Fibroblast of lung (primary cell): Measurements from ENCODE around the gene TFPI2. TPM values are rescaled to one million over a fixed set of nuclear protein-coding genes. Genes with fewer than 3 reads are reported as not detected.

Experiments used
- DNase-seq, 2 donors: peaks; one replicate each; pipeline versions ENCODE4 v3.0.0 to v3.0.0-alpha.2; 2010; ENCODE audit warnings: low read depth in 2 of 2
- H2AFZ ChIP-seq: 2 replicates; pipeline ENCODE4 v1.5.1; 2012; ENCODE audit warnings: low read length, control low read depth, inconsistent platforms
- H3K27ac ChIP-seq: 2 replicates; pipeline ENCODE4 v1.5.1; 2011; ENCODE audit warnings: low read length, control low read depth; ENCODE audit not compliant: insufficient read depth
- H3K27me3 ChIP-seq: 2 replicates; pipeline ENCODE4 v1.5.1; 2011; ENCODE audit warnings: mild to moderate bottlenecking, low read length; ENCODE audit not compliant: control insufficient read depth, insufficient read depth
- H3K36me3 ChIP-seq: 2 replicates; pipeline ENCODE4 v1.5.1; 2011; ENCODE audit warnings: low read length; ENCODE audit not compliant: control insufficient read depth, insufficient read depth
- H3K4me1 ChIP-seq: 2 replicates; pipeline ENCODE4 v1.5.1; 2011; ENCODE audit warnings: low read length; ENCODE audit not compliant: control insufficient read depth, insufficient read depth; ENCODE audit errors: extremely low read depth
- H3K4me2 ChIP-seq: 2 replicates; pipeline ENCODE4 v1.5.1; 2011; ENCODE audit warnings: low read length, control low read depth; ENCODE audit not compliant: insufficient read depth; ENCODE audit errors: extremely low read depth
- H3K4me3 ChIP-seq, 4 experiments: fragments of 200-600 bp in 1 of 4; sonication (generic) in 1 of 4; replicated peaks in 1 of 4; 2 replicates each; pipeline ENCODE4 v1.5.1; 2011 to 2016; ENCODE audit warnings: low read length in 4 of 4, low read depth in 3 of 4, mild to moderate bottlenecking in 3 of 4, control low read depth in 2 of 4, inconsistent platforms in 1 of 4, mixed read lengths in 1 of 4; ENCODE audit not compliant: insufficient read depth in 1 of 4; ENCODE audit errors: control extremely low read depth in 1 of 4
- H3K79me2 ChIP-seq: 2 replicates; pipeline ENCODE4 v1.5.1; 2012; ENCODE audit warnings: mild to moderate bottlenecking, low read length, inconsistent platforms; ENCODE audit not compliant: control insufficient read depth, insufficient read depth
- H3K9ac ChIP-seq: 2 replicates; pipeline ENCODE4 v1.5.1; 2011; ENCODE audit warnings: mild to moderate bottlenecking, low read length, control low read depth; ENCODE audit not compliant: insufficient read depth
- H3K9me3 ChIP-seq: 2 replicates; pipeline ENCODE4 v1.5.1; 2012; ENCODE audit warnings: low read depth, low read length; ENCODE audit not compliant: control insufficient read depth, insufficient read depth
- H4K20me1 ChIP-seq: 2 replicates; pipeline ENCODE4 v1.5.1; 2011; ENCODE audit warnings: low read length; ENCODE audit not compliant: control insufficient read depth, insufficient read depth; ENCODE audit errors: extremely low read depth
- CTCF ChIP-seq, 2 donors: IDR thresholded peaks in 1 of 2; conservative IDR thresholded peaks in 1 of 2; 1 replicate in 1 of 2; 2 replicates in 1 of 2; pipeline ENCODE4 v1.5.1; 2011 to 2012; ENCODE audit warnings: low read length in 2 of 2, control low read depth in 1 of 2, inconsistent platforms in 1 of 2, low read depth in 1 of 2, mild to moderate bottlenecking in 1 of 2
- EZH2 ChIP-seq: IDR thresholded peaks from 2 replicates; pipeline ENCODE4 v1.5.1; 2012; ENCODE audit warnings: low read length, control low read depth, mild to moderate bottlenecking; ENCODE audit errors: missing control alignments
- polyA plus RNA-seq, 2 donors: library from polyadenylated mRNA; depleted of rRNA in 1 of 2; stranded (reverse) in 1 of 2; unstranded in 1 of 2; fragments of >200 nt; gene quantifications; 2 replicates each; pipeline ENCODE4 v1.2.1, GENCODE V29; 2011 to 2012; ENCODE audit warnings: missing spikeins in 1 of 2
- total RNA-seq: library from RNA; depleted of rRNA; stranded (reverse); fragments of >200 nt; gene quantifications from 2 replicates; pipeline ENCODE4 v1.2.1, GENCODE V29; 2014

TFPI2 gene
- total and polyA plus RNA-seq, 2 donors (not counting 1 experiment from before 2014, with no cell fraction given), result 14.4 to 76.0 TPM

- Histone ChIP-seq H3K27me3 (no peaks in the 10 kb centered on the region), H3K9ac (no peak overlapping the region), H3K79me2 (no peaks in the 10 kb centered on the region), H3K9me3 (no peaks in the 10 kb centered on the region), H3K36me3 (no peaks in the 10 kb centered on the region), H3K4me2 (no peak overlapping the region), H3K27ac (no peak overlapping the region), H3K4me3 (no peak overlapping the region), H3K4me1 (peaks cover 6% of the 10 kb centered on the region), H4K20me1 (no peaks in the 10 kb centered on the region), H2AFZ (no peak overlapping the region)
- DNase-seq, result peak; percentile 86 to 89
- TF ChIP-seq CTCF (conservative IDR thresholded peaks at IDR 0.05 in 1 of 2, IDR thresholded peaks at IDR 0.05 in 1 of 2; ENCODE audit: low read depth in 1 of 2, low read length in 2 of 2), result no peak
These were observed 19.8 kb upstream of the TFPI2 start for GRCh38 chr7:93910076-93910994.

GRCh38 chr7:93906267-93906666, 15.7 kb upstream of the TFPI2 start, which contains the start of gene GNGT1:
Gene GNGT1, plus strand, starts transcription at chr7:93906567. Its CDS starts 180 bp downstream, at chr7:93906747.
- Histone ChIP-seq H3K4me3 (no peak within 1 kb of the TSS), H3K27ac (no peak within 1 kb of the TSS), H3K9me3 (no peaks in the 10 kb centered on the region), H3K4me1 (peaks cover 4% of the 10 kb centered on the region), H3K9ac (no peak within 1 kb of the TSS), H2AFZ (no peak within 1 kb of the TSS), H3K36me3 (no peaks in the 10 kb centered on the region), H3K27me3 (no peaks in the 10 kb centered on the region), H4K20me1 (no peaks in the 10 kb centered on the region), H3K4me2 (no peak within 1 kb of the TSS), H3K79me2 (no peaks in the 10 kb centered on the region)
- TF ChIP-seq EZH2 (no peak), CTCF (conservative IDR thresholded peaks at IDR 0.05 in 1 of 2, IDR thresholded peaks at IDR 0.05 in 1 of 2; ENCODE audit: low read depth in 1 of 2, low read length in 2 of 2) (no peak)
- no peak for DNase-seq

GRCh38 chr7:93902777-93903423, 12.3 kb upstream of the TFPI2 start:
- H3K4me1 ChIP-seq, result no peaks in the 10 kb centered on the region
- no peaks in the 10 kb centered on the region for H3K9me3 ChIP-seq
- no peaks in the 10 kb centered on the region for H4K20me1 ChIP-seq
- H3K4me2 ChIP-seq, result no peak overlapping the region
- no peak overlapping the region for H3K27ac ChIP-seq
- no peaks in the 10 kb centered on the region for H3K79me2 ChIP-seq
- DNase-seq, result peak; percentile 63 to 79
- H3K4me3 ChIP-seq, result no peak overlapping the region
- H3K9ac ChIP-seq, result no peak overlapping the region
- H2AFZ ChIP-seq, result no peak overlapping the region
- no peaks in the 10 kb centered on the region for H3K36me3 ChIP-seq
- no peaks in the 10 kb centered on the region for H3K27me3 ChIP-seq
- TF ChIP-seq CTCF (conservative IDR thresholded peaks at IDR 0.05 in 1 of 2, IDR thresholded peaks at IDR 0.05 in 1 of 2; ENCODE audit: low read depth in 1 of 2, low read length in 2 of 2) (peak; percentile 85 to 86), EZH2 (no peak)
